SK-N-SH (cell line): ENCODE data around the gene RPAP2. TPM values are rescaled to one million over a fixed set of nuclear protein-coding genes. Genes with fewer than 3 reads are reported as not detected.

ENCODE experiments used
- CTCF ChIA-PET: fragments of 300-600, 350-600 bp; formaldehyde crosslinking; extraction: SDS; loops from one replicate; lab custom pipeline; 2021; lab: Yijun Ruan, JAX
- POLR2A ChIA-PET: fragments of 350-600 bp; sonication (Branson Sonifier 250); formaldehyde crosslinking; extraction: SDS; loops from one replicate; lab custom pipeline; 2020; ENCODE audit warnings: antibody characterized with exemption, inconsistent platforms; lab: Yijun Ruan, JAX
- DNase-seq: peaks from one replicate; pipeline ENCODE4 v3.0.0; 2012
- H2AFZ ChIP-seq: fragments of 200-600 bp; sonication (generic); 2 replicates; pipeline ENCODE4 v1.8.1; 2016; ENCODE audit warnings: antibody characterized with exemption, mild to moderate bottlenecking, low read depth
- H3F3A ChIP-seq: fragments of 200-600 bp; sonication (generic); replicated peaks from 2 replicates; pipeline ENCODE3; 2016; ENCODE audit warnings: antibody characterized with exemption, mild to moderate bottlenecking; ENCODE audit not compliant: insufficient read depth
- H3K27ac ChIP-seq, 2 experiments: fragments of 200-500 bp in 1 of 2; fragments of 200-600 bp in 1 of 2; sonication (Bioruptor generic) in 1 of 2; sonication (generic), shearing (Covaris generic) in 1 of 2; 2 replicates each; pipeline versions ENCODE4 v1.5.1 to v1.6.1; 2014 to 2016; ENCODE audit warnings: low read depth in 2 of 2, inconsistent platforms in 1 of 2, low read length in 1 of 2, mild to moderate bottlenecking in 1 of 2, mixed read lengths in 1 of 2
- H3K27me3 ChIP-seq: fragments of 200-600 bp; sonication (generic), shearing (Covaris generic); 2 replicates; pipeline ENCODE4 v1.6.1; 2016; ENCODE audit warnings: mixed run types; ENCODE audit not compliant: insufficient read depth
- H3K36me3 ChIP-seq, 2 experiments: fragments of 200-500 bp in 1 of 2; fragments of 200-600 bp in 1 of 2; sonication (Bioruptor generic) in 1 of 2; sonication (generic) in 1 of 2; replicated peaks in 1 of 2; 2 replicates each; pipeline versions ENCODE3 to v1.5.1; 2014 to 2016; ENCODE audit warnings: low read length in 1 of 2, mild to moderate bottlenecking in 1 of 2; ENCODE audit not compliant: insufficient read depth in 2 of 2, control insufficient read depth in 1 of 2
- H3K4me1 ChIP-seq, 2 experiments: fragments of 200-500 bp in 1 of 2; fragments of 200-600 bp in 1 of 2; sonication (Bioruptor generic) in 1 of 2; sonication (generic), shearing (Covaris generic) in 1 of 2; 2 replicates each; pipeline versions ENCODE4 v1.5.1 to v1.6.1; 2014 to 2016; ENCODE audit warnings: low read depth in 1 of 2, low read length in 1 of 2, mixed run types in 1 of 2; ENCODE audit not compliant: insufficient read depth in 2 of 2, control insufficient read depth in 1 of 2
- H3K4me2 ChIP-seq: fragments of 200-600 bp; sonication (generic), shearing (Covaris generic); 2 replicates; pipeline ENCODE4 v1.6.1; 2017; ENCODE audit warnings: mixed run types
- H3K4me3 ChIP-seq, 2 experiments: fragments of 200-500 bp in 1 of 2; fragments of 200-600 bp in 1 of 2; sonication (Bioruptor generic) in 1 of 2; sonication (generic), shearing (Covaris generic) in 1 of 2; 2 replicates each; pipeline versions ENCODE4 v1.5.1 to v1.8.1; 2014 to 2016; ENCODE audit warnings: low read depth in 2 of 2, inconsistent platforms in 1 of 2, low read length in 1 of 2, mild to moderate bottlenecking in 1 of 2, mixed read lengths in 1 of 2, moderate library complexity in 1 of 2
- H3K79me2 ChIP-seq: fragments of 200-600 bp; sonication (generic); 2 replicates; pipeline ENCODE4 v1.8.1; 2017; ENCODE audit warnings: mild to moderate bottlenecking; ENCODE audit not compliant: insufficient read depth
- H3K9ac ChIP-seq: fragments of 200-600 bp; sonication (generic); 2 replicates; pipeline ENCODE4 v1.6.1; 2017; ENCODE audit warnings: mixed run types
- H3K9me2 ChIP-seq: fragments of 200-600 bp; sonication (generic); 2 replicates; pipeline ENCODE4 v1.6.1; 2017; ENCODE audit warnings: mixed run types
- H3K9me3 ChIP-seq: fragments of 200-600 bp; sonication (generic); 2 replicates; pipeline ENCODE4 v1.6.1; 2017; ENCODE audit warnings: mixed run types, mild to moderate bottlenecking, moderate library complexity
- H4K20me1 ChIP-seq: fragments of 200-600 bp; sonication (generic); 2 replicates; pipeline ENCODE4 v1.6.1; 2017; ENCODE audit warnings: mild to moderate bottlenecking, mixed run types; ENCODE audit not compliant: insufficient read depth
- CTCF ChIP-seq: fragments of 200-600 bp; sonication (generic); IDR thresholded peaks from 2 replicates; pipeline ENCODE4 v1.6.1; 2017; ENCODE audit warnings: antibody characterized with exemption, mild to moderate bottlenecking, moderate library complexity
- ELF1 ChIP-seq: IDR thresholded peaks from 2 replicates; pipeline ENCODE4 v1.4.0; 2012
- FOSL2 ChIP-seq: IDR thresholded peaks from 2 replicates; pipeline ENCODE4 v1.4.0; 2012; ENCODE audit warnings: low read depth, mild to moderate bottlenecking, moderate library complexity, borderline replicate concordance
- FOXM1 ChIP-seq: IDR thresholded peaks from 2 replicates; pipeline ENCODE4 v1.4.0; 2012; ENCODE audit warnings: low read depth, mild to moderate bottlenecking
- JUND ChIP-seq: IDR thresholded peaks from 2 replicates; pipeline ENCODE4 v1.4.0; 2012
- MAX ChIP-seq: IDR thresholded peaks from 2 replicates; pipeline ENCODE4 v1.4.0; 2012; ENCODE audit warnings: low read depth
- MEF2A ChIP-seq: IDR thresholded peaks from 2 replicates; pipeline ENCODE4 v1.4.0; 2012; ENCODE audit warnings: low read depth, borderline replicate concordance
- PBX3 ChIP-seq: IDR thresholded peaks from 2 replicates; pipeline ENCODE4; 2012
- POLR2AphosphoS5 ChIP-seq: IDR thresholded peaks from 2 replicates; pipeline ENCODE4 v1.6.1; 2012; ENCODE audit warnings: low read depth, low read length
- REST ChIP-seq: IDR thresholded peaks from 2 replicates; pipeline ENCODE4 v1.6.1; 2012; ENCODE audit warnings: mild to moderate bottlenecking, low read depth, low read length, moderate library complexity
- RFX5 ChIP-seq: IDR thresholded peaks from 2 replicates; pipeline ENCODE4 v1.6.1; 2012; ENCODE audit warnings: mild to moderate bottlenecking, improper control_type of control experiment, low read length
- RXRA ChIP-seq: IDR thresholded peaks from 2 replicates; pipeline ENCODE4 v1.4.0; 2012; ENCODE audit warnings: low read depth, mild to moderate bottlenecking, borderline replicate concordance
- SMC3 ChIP-seq: IDR thresholded peaks from 2 replicates; pipeline ENCODE4 v1.6.1; 2012; ENCODE audit warnings: low read depth, low read length, improper control_type of control experiment
- USF2 ChIP-seq: fragments of 150-350 bp; IDR thresholded peaks from 2 replicates; pipeline ENCODE4 v1.6.1; 2017; ENCODE audit warnings: antibody characterized with exemption, low read length, low read depth, borderline replicate concordance
- YY1 ChIP-seq: IDR thresholded peaks from 2 replicates; pipeline ENCODE4 v1.4.0; 2012; ENCODE audit warnings: low read depth, mild to moderate bottlenecking
- WGBS: methylation state at CpG from one replicate; pipeline ENCODE4 v1.1.6; 2017; ENCODE audit warnings: low lambda C conversion rate; 5-methylcytosine and 5-hydroxymethylcytosine counted together
- polyA plus RNA-seq, 3 experiments: library from polyadenylated mRNA; depleted of rRNA; stranded (reverse); fragments of >200 nt; gene quantifications; 2 replicates each; pipeline ENCODE4 v1.2.3, GENCODE V29; 2012
- TF ChIP-seq, protein P1 (sequence below): fragments of 150-350 bp; IDR thresholded peaks from 2 replicates; pipeline ENCODE4 v1.6.1; 2016; ENCODE audit warnings: mild to moderate bottlenecking, low read depth, low read length

RPAP2 gene
- polyA plus RNA-seq, 1 of the 3 experiments (the other 2 are of a cell fraction), result 3.4 TPM

- TF ChIP-seq USF2 (no peak), PBX3 (no peak)
- TF ChIP-seq, all 33 proteins: peak for 0
Measured at GRCh38 chr1:92362970-92363369, 64.1 kb downstream of the RPAP2 start (continued).

DNA sequence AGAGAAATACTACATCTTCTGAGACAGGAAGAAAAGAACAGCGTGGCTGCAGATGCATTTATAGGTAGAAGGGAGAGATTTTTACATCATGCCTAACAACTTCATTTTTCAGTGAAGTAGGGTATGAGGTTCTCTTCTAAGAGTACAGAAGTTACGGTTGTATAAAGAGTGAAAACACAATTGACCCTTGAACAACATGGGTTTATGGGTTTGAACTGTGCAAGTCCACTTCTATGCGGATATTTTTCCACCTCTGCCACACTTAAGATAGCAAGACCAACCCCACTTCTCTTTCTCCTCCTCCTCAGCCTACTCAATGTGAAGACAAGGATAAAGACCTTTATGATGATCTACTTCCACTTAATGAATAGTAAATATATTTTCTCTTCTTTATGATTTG, 64.5 kb downstream of the RPAP2 start:
- CTCF ChIA-PET, result no interaction called here

More for the DNA sequence above, 64.5 kb downstream of the RPAP2 start:
- Histone ChIP-seq H3K79me2 (no peaks in the 10 kb centered on the region), H3K9me2 (no peaks in the 10 kb centered on the region), H3K27me3 (no peaks in the 10 kb centered on the region), H3K4me1 (no peaks in the 10 kb centered on the region), H4K20me1 (no peaks in the 10 kb centered on the region), H2AFZ (no peak overlapping the region), H3K9me3 (no peaks in the 10 kb centered on the region)
- POLR2A ChIA-PET, result no interaction called here
- TF ChIP-seq FOXM1 (no peak), RXRA (no peak), SMC3 (no peak), POLR2AphosphoS5 (no peak), JUND (no peak), YY1 (no peak), ELF1 (no peak), MEF2A (no peak), RFX5 (no peak), REST (no peak), MAX (no peak), CTCF (no peak), FOSL2 (no peak)
- TF ChIP-seq, protein P1, sequence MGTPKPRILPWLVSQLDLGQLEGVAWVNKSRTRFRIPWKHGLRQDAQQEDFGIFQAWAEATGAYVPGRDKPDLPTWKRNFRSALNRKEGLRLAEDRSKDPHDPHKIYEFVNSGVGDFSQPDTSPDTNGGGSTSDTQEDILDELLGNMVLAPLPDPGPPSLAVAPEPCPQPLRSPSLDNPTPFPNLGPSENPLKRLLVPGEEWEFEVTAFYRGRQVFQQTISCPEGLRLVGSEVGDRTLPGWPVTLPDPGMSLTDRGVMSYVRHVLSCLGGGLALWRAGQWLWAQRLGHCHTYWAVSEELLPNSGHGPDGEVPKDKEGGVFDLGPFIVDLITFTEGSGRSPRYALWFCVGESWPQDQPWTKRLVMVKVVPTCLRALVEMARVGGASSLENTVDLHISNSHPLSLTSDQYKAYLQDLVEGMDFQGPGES, result no peak
- TF ChIP-seq, all 33 proteins: peak for 0
- Histone ChIP-seq H3F3A (no peaks in the 10 kb centered on the region), H3K9ac (no peak overlapping the region), H3K4me3 (no peak overlapping the region), H3K27ac (no peak overlapping the region), H3K36me3 (peaks cover 17 to 26% of the 10 kb centered on the region in 2 experiments), H3K4me2 (no peak overlapping the region)
- DNase-seq, result no peak
- WGBS, result 97% methylated on average over 3 of the region's 3 CpGs
